Fibroblast of lung (primary cell): ENCODE data around the gene SLC6A4.

Source experiments
- CTCF ChIP-seq, 2 donors: IDR thresholded peaks in 1 of 2; conservative IDR thresholded peaks in 1 of 2; 1 replicate in 1 of 2; 2 replicates in 1 of 2; pipeline ENCODE4 v1.5.1; 2011 to 2012; ENCODE audit warnings: low read length in 2 of 2, control low read depth in 1 of 2, inconsistent platforms in 1 of 2, low read depth in 1 of 2, mild to moderate bottlenecking in 1 of 2
- EZH2 ChIP-seq: IDR thresholded peaks from 2 replicates; pipeline ENCODE4 v1.5.1; 2012; ENCODE audit warnings: low read length, control low read depth, mild to moderate bottlenecking; ENCODE audit errors: missing control alignments

- TF ChIP-seq CTCF (conservative IDR thresholded peaks at IDR 0.05 in 1 of 2, IDR thresholded peaks at IDR 0.05 in 1 of 2; ENCODE audit: low read depth in 1 of 2, low read length in 2 of 2) (no peak), EZH2 (no peak)
Observed at GRCh38 chr17:30219833-30220232, 15.7 kb downstream of the SLC6A4 start.
